VCaP (cell line): ENCODE results near the gene CRYBB1.

ENCODE experiments used
- H3K27ac ChIP-seq: fragments of 450-650 bp; 2 replicates; pipeline ENCODE4 v1.5.1; 2017
- TF ChIP-seq, protein P1 (sequence below): fragments of 450-650 bp; conservative IDR thresholded peaks from 2 replicates; pipeline ENCODE4 v1.5.1; 2017; ENCODE audit warnings: mild to moderate bottlenecking, moderate library complexity

CRYBB1 gene

DNA sequence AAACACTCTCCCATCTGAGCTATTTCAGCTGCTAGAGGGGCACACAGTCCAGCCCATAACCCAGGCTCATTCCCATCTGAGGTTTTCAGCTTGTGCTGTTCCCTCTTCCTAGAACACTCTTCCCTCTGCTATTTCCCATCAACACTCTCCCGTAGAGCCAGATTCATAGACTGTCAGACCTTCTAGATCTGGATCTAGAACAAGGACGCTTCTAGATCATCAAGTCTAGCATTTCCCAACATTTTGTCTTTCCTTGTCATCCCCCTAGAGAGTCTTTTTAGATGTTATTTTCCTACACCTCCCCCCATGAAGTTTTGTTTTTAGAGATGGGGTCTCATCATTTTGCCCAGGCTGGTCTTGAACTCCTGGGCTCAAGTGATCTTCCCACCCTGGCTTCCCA lies 17.3 kb upstream of the CRYBB1 start:
- TF ChIP-seq, protein P1, sequence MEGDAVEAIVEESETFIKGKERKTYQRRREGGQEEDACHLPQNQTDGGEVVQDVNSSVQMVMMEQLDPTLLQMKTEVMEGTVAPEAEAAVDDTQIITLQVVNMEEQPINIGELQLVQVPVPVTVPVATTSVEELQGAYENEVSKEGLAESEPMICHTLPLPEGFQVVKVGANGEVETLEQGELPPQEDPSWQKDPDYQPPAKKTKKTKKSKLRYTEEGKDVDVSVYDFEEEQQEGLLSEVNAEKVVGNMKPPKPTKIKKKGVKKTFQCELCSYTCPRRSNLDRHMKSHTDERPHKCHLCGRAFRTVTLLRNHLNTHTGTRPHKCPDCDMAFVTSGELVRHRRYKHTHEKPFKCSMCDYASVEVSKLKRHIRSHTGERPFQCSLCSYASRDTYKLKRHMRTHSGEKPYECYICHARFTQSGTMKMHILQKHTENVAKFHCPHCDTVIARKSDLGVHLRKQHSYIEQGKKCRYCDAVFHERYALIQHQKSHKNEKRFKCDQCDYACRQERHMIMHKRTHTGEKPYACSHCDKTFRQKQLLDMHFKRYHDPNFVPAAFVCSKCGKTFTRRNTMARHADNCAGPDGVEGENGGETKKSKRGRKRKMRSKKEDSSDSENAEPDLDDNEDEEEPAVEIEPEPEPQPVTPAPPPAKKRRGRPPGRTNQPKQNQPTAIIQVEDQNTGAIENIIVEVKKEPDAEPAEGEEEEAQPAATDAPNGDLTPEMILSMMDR = no peak

DNA sequence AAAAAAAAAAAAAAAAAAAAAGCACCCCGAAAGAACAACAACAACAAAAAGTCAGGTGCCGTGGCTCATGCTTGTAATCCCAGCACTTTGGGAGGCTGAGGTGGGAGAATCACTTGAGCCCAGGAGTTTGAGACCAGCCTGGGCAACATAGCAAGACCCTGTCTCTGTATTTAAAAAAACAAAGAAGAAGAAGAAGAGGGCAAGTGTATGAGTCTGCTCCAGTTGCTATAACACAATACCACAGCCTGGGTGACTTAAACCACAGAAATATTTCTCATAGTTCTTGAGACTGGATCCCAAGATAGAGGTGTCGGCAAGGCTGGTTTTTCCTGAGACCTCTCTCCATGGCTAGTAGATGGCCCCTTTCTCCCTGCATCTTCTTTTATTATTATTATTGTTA lies 16.4 kb upstream of the CRYBB1 start:
- TF ChIP-seq, protein P1 = no peak
- H3K27ac ChIP-seq = no peak overlapping the region

More for the DNA sequence above, 17.3 kb upstream of the CRYBB1 start:
- H3K27ac ChIP-seq = no peak overlapping the region

DNA sequence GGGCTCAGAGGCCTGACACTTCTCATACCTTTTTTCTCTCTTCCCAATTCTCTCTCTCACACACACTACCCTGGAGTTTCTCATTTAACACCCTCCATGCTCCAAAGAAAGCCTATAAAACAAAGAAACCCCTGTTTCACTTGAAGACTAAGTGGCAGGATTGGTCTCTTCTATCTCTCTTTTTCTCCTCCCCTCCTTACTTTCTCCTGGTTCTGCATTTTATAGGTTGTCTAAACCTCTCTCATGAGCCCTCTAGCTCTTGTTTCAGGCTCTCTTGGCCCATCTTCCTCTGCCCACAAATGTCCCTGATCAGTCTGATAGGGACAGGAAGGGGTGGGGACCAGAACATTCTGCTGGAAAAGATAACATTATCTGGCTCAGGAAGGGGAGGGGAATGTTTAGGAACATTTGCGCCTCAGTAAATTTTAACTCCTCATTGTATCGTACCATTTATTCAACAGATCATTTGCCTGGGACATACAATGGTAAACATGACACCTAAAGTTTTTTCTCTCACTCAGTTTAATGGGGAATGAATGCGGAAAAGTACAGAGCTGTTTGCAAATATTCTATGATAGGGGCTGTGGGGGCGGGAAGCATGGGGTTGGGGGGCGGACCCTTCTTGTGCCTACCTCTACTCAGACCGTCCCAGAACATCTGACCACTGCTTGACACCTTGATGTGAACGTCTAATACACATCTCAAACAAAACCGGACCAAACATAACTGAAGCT lies 14.8 kb upstream of the CRYBB1 start:
- TF ChIP-seq, protein P1 = no peak

DNA sequence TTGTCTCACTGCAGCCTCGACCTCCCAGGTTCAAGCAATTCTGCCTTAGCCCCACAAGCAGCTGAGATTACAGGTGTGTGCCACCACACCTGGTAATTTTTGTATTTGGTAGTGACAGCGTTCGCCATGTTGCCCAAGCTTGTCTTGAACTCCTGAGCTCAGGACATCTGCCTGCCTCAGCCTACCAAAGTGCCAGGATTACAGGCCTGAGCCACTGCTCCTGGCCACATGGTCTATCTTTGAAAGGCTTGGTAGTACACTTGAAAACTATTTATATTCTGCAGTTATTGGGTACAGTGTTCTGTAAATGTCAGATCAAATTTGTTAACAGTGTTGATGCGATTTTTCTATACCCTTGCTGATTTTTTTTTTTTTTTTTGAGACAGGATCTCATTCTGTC lies 13.5 kb upstream of the CRYBB1 start:
- H3K27ac ChIP-seq = no peak overlapping the region
- TF ChIP-seq, protein P1 = no peak

More for the DNA sequence above, 14.8 kb upstream of the CRYBB1 start:
- H3K27ac ChIP-seq = 0 out of 2 replicates have a peak overlapping the region, but pooled peaks have one; percentile 11

DNA sequence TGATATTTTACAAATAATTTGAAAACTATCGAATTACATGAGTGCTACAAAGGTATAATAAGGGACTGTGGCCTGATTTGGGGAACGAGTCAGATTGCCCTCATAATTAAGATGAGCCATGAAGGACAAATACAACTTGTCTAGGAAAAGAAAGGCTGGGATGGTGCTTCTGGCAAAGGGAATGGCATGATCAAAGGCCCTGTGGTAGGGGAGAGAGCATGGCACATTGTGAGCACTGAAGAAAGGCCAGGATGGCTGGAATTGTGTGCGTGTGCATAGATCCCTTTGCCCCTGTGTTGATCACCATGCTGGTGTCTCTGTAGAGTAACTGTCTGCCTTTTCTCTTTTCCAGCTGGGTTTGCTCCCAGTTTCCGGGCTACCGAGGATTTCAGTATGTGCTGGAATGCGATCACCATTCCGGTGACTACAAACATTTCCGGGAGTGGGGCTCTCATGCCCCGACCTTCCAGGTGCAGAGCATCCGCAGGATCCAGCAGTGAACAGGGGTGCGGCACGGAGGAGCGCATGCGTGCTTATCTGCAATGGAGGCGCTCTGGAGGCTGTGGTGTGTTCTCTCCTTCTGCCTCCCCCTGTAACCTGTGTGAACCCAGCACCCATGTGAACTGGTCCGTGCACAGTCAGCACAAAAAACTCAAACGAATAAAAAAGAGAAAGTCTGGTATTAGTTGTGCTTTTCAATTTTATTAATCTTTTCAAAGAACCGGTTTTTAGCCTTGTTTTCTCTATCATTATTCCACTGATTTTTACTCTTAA lies 12.3 kb upstream of the CRYBB1 start:
- TF ChIP-seq, protein P1 = no peak
- H3K27ac ChIP-seq = no peak overlapping the region

DNA sequence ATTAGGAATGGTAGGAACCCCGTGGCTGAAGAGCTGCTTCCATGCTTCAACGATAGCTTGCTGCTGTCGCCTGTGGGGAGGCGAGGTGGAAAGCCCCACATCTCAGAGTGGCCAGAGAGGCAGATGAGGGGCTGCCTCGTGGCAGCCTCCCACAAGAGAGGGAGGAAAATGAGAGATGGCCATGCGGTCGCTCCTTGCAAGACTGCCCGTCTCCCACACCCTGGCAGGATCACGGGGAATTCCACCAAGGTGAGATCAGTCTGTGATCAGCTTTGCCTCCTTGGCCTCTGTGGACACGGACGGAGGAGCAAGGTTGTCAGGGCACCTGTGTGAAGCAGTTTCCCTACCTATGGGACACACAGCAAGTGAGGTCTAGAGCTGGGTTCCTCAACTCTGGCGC lies 7.0 kb upstream of the CRYBB1 start:
- no peak overlapping the region for H3K27ac ChIP-seq
- TF ChIP-seq, protein P1 = no peak

DNA sequence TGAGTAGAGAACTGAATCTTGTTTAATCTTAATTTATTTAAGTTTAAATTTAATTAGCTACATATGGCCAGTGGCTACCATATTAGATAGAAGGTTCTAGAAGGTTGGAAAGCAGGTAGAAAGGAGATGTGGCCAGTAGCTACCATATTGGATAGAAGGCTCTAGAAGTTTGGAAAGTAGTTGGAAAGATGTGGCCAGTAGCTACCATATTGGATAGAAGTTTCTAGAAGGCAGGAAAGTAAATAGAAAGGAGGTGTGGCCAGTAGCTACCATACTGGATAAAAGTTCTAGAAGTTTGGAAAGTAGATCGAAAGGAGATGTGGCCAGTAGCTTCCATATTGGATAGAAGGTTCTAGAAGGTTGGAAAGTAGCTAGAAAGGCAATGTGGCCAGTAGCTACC lies 6.2 kb upstream of the CRYBB1 start:
- no peak overlapping the region for H3K27ac ChIP-seq
- TF ChIP-seq, protein P1 = no peak
